Hematopoietic multipotent progenitor cell treated with erythropoietin and hydrocortisone succinate and interleukin-3 and kit ligand, for 4 days (in vitro differentiated cells): Measurements from ENCODE around the gene PEAK1.

Source experiments
- DNase-seq: peaks from one replicate; pipeline ENCODE4 v3.0.0-alpha.2; 2015

Gene PEAK1

DNA sequence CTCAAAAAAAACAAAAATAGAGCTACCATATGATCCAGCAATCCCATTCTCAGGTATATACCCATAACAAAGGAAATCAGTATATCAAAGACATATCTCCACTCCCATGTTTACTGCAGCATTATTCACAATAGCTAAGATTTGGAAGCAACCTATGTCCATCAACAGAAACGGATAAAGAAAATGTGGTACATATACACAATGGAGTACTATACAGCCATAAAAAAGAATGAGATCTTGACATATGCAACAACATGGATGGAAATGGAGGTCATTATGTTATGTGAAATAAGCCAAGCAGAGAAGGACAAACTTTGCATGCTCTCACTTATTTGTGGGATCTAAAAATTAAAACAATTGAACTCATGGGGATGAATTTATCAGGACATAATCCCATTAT is 19.6 kb downstream of the PEAK1 start:
- no peak for DNase-seq

DNA sequence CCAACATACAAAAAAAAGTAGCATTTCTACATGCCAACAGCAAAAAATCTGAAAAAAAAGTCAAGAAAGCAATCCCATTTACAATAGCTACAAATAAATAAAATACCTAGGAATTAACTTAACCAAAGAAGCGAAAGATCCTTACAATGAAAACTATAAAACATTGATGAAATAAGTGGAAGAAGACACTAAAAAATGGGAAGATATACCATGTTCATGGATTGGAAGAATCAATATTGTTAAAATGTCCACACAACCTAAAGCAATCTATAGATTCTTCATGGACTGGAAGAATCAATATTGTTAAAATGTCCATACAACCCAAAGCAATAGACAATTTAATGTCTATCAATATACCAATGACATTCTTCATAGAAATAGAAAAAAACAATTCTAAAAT is 21.0 kb downstream of the PEAK1 start:
- DNase-seq = no peak

DNA sequence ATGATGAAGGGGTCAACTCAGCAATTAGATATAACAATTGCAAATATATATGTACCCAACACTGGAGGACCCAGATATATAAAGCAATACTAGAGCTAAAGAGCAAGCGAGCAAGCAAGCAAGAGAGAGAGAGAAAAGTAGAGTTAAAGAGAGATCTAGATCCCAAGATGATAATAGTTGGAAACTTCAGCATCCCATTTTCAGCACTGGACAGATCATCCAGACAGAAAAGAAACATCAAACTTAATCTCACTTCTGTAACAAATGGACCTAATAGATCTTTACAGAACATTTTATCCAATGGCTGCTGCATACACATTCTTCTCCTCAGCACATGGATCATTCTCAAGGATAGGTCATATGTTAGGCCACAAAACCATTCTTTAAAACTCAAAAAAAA is 23.2 kb downstream of the PEAK1 start:
- DNase-seq = no peak

DNA sequence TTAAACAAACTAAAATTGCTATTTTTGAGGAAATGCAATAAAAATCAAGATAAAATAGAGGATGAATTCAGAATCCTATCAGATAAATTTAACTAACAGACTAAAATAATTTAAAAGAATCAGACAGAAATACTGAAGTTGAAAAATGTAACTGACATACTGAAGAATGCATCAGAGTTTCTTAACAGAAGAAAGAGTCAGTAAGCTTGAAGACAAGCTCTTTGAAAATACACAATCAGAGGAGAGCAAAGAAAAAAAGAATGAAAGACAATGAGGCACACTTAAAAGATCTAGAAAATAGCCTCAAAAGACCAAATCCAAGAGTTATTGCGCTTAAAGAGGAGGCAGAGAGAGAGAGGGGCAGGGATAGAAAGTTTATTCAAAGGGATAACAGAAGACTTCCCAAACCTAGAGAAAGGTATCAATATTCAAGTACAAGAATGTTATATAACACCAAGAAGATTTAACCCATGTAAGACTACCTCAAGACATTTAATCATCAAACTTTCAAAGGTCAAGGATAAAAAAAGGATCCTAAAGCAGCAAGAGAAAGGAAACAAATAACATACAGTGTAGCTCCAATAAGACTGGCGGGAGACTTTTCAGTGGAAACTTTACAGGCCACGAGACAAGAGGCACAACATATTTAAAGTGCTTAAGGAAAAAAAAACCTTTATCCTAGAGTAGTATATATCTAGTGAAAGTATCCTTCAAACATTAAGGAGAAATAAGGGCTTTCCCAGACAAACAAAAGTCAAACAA is 24.7 kb downstream of the PEAK1 start:
- DNase-seq = no peak

DNA sequence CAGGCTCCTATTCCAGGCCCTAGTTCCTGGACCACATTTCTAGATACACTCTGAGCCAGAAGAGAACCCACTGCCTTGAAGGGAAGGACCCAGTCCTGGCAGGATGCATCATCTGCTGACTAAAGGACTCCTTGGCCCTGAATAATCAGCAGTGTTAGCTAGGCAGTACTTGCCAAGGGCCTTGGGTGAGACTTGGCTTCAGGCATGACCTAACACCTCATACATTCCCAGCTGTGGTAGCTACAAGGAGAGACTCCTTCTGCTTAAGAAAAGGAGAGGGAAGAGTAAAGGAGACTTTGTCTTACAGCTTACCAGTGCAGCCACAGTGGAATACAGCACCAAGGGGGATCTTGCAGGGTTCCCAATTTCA is 26.4 kb downstream of the PEAK1 start:
- no peak for DNase-seq

DNA sequence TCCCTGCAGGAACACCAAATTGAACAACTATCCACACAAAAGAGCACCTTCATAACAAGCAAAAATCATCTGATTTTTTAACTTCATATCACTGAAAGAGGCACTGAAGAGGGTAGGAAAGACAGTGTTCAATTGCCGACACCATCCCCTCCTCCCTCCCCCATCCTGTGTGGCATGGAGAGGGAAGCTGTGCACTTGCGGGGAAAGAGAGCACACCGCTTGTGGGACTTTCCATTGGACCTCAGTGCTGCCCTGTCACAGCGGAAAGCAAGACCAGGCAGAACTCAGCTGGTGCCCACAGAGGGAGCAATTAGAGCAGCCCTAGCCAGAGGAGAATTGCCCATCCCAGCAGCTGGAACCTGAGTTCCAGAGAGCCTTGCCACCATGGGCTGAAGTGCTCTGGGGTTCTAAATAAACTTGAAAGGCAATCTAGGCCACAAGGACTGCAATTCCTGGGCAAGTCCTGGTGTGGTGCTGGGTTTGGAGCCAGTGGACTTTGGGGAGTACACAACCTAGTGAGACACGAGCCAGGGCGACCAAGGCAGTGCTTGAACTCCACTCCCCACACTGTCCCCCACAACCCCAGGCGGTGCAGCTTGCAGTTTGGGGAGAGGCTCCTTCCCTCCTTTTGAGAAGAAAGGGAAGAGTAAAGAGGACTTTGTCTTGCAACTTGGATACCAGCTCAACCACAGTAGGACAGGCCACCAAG is 27.0 kb downstream of the PEAK1 start:
- no peak for DNase-seq

DNA sequence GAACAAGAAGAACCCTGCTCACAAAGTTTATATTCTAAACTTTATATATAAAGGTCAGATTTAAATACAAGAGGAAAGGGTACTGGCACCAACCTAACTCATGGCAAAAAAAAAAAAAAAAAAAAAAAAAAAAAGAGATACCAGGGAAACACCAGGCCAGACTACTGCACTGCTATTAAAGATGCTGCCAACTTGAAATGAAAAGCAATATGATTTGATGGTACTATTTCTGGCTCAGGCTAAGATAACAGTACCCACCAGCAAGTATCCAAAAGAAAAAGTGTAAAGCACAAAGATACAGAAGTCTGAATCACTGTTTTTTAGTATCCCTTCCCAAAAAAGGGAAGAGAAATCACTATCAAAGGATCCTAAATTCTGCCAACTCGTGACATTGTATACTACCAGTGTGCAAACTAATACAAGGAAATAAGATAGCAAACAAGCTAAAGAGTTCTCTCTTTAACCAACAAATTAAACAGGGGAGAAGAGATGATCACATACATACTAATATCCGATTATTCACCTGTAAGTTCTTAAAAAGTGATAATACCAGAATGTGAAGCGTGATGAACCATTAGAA is 28.4 kb downstream of the PEAK1 start:
- DNase-seq = no peak

DNA sequence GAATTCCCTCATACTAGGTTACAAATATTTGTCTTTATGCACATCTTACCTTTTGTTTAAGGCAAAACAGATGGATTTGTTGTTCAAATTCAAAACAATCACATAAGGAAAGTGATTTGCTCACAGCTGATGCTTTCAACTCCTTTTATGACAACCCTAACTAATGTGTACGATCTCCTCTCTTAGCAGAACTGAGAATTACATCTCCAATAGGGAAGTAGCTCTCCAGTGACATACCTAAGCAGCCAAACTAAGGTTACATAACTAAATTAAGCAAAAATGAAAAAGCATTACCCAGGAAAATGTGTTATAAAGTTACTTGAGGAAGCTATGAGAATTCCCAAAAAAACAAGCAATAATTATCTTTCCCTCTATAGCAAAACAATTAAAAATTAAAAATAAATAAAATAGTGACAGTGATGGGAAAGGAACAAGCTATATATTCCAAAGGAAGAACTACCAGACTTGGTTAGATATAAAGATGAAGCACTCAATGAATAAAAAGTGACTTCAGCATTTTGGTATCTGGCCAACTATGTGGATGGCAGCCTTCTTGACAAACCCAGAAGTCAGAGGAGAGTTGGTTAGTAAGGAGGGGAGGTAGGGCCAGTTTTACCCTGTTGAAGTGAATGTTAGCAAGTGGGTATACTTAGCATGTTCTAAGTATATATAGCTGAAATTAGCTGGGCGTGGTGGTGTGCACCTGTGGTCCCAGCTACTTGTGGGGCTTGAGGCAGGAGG is 32.4 kb downstream of the PEAK1 start:
- peak; percentile 17 for DNase-seq

DNA sequence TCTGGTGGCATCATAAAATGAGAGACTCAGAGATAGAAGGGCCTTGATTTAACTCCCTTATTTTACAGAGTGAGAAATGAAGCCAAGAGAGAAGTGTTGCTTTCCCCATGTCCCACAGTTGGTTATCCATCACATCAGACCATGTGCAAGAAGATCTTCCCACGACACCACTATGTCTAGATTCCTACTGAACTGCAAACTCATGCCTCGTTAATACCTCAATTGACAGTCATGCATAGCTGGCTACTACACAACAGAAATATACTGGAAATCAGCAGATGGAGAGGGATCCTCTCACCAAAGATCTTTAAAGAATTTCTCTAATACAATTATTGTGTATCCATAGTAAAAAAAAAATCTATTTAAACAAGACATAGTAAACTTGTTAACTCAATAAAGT is 33.3 kb downstream of the PEAK1 start:
- DNase-seq = no peak

DNA sequence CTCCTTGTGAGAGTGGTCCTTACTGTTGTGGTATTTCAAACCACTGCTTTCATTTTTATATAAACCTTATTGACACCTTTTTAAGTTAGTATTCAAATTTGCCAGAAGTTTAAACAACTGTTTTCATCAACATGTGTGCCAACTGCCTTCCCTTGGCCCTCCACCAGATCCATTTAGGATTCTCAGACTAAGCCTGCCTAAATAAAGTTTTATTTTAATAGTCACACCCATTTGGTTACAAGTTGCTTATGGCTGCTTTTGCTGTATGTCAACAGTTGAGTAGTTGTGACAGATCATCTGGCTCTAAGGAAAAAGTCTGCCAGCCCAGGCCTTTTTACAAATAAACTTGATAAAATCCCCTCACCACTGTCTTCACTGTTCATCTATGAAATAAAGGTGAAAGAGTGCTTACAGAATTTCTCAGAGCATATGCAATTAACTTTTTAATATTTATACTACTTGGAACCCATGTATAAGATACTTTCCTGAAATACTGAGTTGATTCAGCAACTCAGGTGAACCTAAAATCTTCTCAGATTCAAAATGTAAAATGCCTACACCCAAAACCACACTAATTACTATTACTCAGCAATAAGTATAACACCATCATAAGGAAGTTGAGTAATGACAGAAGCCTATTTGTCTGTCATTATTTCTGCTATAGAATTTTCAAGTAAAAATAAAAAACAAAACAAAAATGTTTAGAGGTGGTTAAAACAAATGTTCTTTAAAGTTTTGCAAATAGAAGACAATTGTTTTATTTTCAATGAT is 35.1 kb downstream of the PEAK1 start:
- DNase-seq = no peak

DNA sequence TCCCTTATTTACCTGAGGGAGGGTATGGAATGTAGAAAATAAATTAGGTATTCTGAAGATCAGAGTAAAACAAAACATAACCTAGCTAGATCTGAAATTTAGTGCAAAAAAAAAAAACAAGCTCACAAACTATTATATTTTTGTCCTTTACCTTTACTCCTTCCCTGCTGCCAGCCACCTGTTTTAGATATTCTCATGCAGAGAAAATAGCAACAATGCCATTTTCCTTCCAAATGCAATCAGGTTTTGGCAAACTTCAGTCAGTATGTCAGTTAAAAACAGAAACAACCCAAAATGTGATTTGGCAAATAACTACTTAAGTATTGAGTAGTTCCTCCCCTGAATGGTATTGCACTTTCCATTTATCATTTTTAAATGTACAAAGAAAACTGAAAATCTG is 35.8 kb downstream of the PEAK1 start:
- no peak for DNase-seq

DNA sequence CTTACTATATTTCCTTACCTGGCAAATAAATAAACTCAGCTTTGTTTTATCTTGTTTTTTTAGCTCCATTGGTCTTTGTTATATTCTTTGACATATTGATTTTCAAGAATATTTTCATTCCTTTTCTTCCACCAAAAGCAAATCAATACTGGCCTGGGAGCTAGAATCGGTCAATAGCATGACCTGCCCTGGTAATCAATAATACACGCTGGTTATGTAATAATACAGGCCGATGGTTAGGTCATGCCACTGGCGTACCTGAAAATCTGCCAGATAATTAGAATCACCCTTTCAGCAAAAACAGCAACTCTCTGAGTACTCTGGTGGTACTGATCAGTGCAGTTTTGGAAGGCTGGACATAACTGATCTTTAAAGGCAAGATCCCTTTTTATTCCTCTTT is 39.9 kb downstream of the PEAK1 start:
- no peak for DNase-seq

DNA sequence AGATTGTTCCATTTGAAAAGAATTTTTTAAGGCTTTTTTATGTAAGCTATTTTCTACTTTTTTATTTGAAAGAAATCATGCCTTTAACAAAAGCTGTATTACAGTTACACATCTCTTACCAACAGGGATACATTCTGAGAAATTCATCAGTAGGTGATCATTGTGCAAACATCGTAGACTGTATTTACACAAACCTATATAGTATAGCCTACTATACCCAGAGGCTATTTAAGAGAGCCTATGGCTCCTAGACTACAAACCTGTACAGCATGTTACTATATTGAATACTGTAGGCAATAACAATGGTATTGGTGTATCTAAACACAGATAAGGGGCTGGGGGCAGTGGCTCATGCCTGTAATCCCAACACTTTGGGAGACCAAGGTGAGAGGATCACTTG is 43.1 kb downstream of the PEAK1 start:
- DNase-seq = no peak

DNA sequence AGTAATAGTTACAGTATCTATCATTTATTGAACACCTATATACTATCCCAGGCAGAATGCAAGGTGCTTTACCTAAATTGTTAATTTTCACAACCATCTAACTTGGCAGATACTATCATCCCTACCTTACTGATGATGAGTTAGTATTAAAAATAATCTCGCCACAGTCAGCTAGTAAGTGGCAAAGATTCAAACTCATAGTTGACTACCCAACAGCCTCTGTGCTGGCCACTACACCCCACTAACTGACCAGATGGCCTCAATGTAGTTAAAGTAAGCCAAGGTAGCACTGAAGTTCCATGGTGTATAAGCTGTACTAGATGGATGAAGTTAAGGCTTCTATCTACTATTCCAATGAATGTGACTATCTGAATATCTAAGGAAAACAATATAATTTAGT is 44.8 kb downstream of the PEAK1 start:
- no peak for DNase-seq

DNA sequence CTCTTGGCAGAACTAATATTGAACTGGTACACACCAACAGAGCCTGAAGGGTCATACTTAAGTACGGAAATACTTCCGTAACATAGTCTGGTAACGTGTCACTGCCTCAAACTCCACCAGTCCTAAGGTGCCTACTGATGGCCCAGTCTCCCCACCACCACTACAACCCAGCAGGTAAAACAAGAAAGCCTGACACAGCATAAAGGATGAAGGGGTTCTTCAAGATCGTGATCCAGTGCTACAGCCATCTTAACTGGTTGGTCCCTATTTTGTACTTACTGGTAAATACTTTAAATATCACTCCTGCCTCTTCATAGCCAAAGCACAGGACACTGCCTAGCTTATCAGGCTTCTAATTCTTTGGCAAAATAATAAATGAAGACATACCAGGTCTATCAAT is 46.5 kb downstream of the PEAK1 start:
- no peak for DNase-seq

DNA sequence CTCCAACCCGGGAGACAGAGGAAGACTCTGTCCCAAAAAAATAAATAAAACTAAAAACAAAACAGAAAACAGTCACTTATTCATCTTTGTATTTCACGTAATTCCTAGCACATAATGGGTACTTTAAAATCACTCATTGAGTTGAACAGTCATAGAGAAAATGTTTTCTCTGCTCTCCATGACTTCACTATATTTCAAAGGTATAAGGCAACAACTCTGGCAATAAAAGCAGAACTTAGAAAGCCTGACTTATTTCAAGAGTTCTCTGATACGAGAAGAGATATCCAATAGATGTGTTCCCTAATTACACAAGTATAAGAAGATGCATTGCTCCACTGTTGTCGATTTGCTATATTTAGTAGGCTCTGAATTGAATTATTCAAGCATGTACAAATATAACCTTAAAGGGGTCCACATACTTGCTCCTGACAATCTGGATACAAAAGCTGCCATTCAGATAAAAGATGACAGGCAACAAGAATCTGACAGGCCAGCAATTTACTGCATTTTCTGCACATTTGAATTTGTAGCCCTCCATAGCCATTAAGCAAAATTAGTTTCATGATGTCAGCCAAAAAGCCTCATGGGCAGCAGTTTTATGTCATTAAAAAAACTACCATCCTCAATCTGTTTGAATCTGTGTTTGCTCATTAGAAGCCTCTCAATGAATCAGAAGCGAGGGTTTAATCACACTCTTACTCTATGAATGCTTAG is 47.9 kb downstream of the PEAK1 start:
- peak; percentile 16 for DNase-seq

DNA sequence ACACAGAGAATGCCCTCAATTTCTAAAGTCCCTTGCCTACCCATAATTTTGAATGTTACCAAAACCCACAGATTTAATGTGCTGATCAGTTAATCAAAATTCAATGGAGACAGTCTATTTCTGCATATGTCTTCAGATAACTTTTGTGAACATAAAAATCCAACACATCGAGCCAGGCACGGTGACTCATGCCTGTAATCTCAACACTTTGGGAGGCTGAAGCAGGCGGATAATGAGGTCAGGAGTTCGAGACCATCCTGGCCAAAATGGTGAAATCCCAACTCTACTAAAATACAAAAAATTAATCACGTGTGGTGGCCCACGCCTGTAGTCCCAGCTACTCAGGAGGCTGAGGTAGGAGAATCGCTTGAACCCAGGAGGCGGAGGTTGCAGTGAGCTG is 49.3 kb downstream of the PEAK1 start:
- no peak for DNase-seq

DNA sequence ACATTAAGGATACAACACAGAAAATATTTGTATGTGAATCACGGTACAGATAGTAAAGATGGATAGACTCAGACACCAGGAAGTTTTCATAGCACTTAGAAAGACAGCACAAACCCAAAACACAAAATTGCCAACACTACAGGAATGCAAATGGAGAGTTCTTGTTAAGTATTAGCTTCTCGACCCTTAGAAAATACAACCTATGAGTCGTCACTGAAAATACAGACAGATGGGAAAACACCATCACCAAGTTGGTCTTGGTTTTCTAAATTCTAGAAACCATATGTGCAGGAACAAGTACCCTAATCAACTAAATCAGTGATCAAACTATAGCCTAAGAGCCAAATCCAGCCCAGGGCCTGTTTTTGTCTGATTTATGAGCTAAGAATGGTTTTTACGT is 50.7 kb downstream of the PEAK1 start:
- DNase-seq = no peak

DNA sequence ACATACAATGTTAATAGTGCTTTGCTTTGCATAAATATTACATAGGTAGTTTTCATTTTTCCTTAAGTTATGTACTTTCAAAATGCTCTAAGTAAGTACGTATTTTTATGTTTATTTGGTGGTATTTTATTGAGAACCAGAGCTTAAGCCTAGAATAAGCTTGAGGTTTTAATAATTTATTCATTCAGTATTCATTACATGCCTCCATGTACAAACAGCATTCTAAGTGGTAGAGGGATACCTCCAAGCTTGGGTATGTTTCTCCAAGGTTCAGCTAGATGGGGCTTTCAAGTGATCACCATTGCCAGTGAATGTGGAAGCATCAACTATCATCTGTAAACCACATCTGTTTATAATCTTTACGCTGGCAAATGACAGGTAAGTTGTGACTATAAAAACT is 52.3 kb downstream of the PEAK1 start:
- no peak for DNase-seq

DNA sequence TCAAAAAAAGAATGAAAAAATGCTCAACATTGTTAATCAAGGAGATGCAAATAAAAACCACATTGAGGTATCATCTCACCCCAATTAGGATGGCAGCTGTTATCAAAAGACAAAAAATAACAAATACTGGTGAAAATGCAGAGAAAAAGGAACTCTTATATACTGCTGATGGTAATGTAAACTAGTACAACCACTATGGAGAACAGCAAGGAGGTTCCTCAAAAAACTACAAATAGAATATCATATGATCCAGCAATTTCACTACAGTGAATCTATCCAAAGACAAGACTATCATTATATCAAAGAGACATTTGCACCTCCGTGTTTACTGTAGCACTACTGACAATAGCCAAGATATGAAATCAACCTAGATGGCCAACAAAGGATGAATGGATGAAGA is 58.4 kb downstream of the PEAK1 start:
- DNase-seq = no peak

DNA sequence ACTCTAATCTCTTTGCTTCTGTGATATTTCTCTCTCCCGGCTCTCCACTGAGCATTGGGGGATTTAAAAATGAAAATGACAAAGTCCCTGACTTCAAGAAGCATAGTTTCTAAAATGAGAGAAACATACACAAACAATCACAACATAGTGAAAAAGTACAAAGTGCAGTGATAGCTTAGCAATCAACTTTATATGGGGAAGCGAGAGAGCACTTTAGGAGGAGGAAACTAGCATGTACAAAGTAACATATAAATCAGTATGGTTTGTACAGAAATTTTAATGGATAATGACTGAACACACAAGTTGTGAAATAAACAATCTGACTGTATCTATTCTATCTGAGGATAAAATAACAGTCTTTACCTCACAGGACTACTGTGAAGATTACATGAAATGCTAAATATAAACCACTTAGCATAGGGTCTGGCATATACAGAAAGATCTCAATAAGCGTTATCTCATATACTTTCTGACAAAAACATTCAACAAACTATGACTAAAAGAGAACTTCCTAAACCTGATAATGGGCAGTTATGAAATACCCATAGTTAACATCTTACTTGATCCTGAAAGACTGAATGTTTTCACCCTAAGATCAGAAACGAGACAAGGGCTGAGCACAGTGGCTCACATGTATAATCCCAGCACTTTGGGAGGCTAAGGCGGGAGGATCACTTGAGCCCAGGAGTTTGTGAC is 61.2 kb downstream of the PEAK1 start:
- DNase-seq = peak; percentile 5

DNA sequence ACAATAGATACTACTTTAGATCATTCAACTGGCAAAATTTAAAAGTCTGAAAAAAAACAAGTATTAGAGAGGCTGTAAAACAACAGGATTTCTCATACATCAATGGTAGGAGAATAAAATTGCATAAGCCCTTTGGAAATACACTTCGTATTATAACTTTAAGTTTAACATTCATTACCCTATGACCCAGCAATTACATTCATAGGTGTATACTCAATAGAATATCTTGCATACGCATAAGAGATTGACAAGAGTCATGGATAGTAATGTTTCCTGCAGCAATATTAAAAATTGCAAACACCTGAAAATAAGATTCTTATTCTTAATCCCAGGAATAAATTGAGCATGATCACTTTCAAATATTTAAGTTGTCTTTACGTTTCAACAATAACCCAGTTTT is 63.6 kb downstream of the PEAK1 start:
- no peak for DNase-seq
